ENCODE measurements around the gene HINFP.

HINFP gene

DNA sequence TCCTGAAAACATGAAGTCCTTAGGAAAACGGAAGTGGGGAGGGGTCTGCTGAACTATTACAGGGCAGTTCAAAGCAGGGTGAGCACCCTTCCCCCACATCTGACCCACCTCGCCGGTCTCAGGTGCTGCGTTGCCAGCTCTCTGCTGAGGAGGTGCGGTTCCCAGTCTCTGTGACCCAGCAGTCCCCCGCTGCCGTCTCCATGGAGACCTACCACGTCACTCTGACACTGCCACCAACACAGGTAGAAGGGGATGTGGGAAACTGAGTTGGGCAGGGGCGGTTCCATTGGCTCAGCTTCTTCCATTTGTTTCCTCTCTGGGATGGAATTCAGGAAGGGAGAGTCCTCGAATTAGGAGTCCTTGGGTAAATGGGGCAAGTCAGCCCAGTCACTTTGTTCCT is 10.9 kb upstream of the HINFP start:
- no peak for TF ChIP-seq EGR1 (IDR thresholded peaks at IDR 0.05)

DNA sequence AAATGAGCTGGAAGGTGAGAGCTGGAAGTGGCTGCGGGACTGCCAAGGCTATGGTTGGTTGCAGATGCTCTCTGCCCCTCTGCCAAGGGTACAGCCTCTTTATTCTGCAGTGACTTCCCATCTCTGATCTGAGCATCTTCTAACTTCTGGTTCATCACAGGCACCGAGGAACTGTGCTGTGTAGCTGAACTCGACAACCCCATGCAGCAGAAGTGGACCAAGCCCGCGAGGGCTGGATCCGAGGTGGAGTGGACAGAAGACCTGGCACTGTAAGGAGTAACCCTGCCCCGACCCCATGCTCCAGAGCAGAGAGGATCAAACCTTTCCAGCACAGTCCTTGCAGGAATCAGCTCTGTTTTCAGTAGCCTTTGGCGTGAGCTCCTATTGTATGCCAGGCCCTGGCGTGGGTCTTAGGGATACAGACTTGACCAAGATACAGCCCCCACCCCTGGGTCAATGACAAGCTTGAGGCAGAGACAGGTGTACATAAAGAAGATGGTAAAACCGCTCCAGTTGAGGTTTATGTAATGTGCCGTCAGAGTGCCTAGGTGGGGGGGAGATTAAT is 9.9 kb upstream of the HINFP start:
- TF ChIP-seq FOXM1 (IDR thresholded peaks at IDR 0.05; ENCODE audit: borderline replicate concordance, low read depth) (no peak), TAF1 (IDR thresholded peaks at IDR 0.05; ENCODE audit: low read depth) (no peak), ZBTB7A (IDR thresholded peaks at IDR 0.05; ENCODE audit: low read depth) (no peak)
- TF ChIP-seq, protein P1, sequence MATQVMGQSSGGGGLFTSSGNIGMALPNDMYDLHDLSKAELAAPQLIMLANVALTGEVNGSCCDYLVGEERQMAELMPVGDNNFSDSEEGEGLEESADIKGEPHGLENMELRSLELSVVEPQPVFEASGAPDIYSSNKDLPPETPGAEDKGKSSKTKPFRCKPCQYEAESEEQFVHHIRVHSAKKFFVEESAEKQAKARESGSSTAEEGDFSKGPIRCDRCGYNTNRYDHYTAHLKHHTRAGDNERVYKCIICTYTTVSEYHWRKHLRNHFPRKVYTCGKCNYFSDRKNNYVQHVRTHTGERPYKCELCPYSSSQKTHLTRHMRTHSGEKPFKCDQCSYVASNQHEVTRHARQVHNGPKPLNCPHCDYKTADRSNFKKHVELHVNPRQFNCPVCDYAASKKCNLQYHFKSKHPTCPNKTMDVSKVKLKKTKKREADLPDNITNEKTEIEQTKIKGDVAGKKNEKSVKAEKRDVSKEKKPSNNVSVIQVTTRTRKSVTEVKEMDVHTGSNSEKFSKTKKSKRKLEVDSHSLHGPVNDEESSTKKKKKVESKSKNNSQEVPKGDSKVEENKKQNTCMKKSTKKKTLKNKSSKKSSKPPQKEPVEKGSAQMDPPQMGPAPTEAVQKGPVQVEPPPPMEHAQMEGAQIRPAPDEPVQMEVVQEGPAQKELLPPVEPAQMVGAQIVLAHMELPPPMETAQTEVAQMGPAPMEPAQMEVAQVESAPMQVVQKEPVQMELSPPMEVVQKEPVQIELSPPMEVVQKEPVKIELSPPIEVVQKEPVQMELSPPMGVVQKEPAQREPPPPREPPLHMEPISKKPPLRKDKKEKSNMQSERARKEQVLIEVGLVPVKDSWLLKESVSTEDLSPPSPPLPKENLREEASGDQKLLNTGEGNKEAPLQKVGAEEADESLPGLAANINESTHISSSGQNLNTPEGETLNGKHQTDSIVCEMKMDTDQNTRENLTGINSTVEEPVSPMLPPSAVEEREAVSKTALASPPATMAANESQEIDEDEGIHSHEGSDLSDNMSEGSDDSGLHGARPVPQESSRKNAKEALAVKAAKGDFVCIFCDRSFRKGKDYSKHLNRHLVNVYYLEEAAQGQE (IDR thresholded peaks at IDR 0.05; ENCODE audit: low read depth) = no peak

DNA sequence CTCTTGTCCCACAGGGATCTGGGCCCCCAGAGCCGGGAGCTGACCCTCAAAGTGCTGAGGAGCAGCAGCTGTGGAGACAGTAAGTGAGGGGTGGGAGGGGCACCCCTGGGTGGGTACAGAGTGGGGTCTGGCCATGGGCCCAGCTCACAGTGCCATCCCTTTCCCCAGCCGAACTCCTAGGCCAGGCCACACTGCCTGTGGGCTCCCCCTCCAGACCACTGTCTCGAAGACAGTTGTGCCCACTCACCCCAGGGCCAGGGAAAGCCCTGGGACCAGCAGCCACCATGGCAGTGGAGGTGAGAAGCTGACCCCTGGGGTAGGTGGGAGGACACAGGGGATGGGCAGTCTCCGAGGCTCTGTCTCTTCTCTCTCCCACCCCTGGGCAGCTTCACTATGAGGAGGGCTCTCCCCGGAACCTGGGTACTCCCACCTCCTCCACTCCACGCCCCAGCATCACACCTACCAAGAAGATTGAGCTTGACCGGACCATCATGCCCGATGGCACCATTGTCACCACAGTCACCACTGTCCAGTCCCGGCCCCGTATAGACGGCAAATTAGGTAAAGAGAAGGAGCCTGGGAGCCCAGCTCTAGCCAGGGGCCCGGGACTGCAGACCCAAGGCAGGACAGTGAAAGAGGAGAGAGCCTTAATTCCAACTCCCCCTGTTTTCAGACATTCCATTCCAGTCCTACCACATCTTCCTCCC is 8.9 kb upstream of the HINFP start:
- TF ChIP-seq CEBPB (IDR thresholded peaks at IDR 0.05) (no peak), FOXM1 (IDR thresholded peaks at IDR 0.05; ENCODE audit: borderline replicate concordance, low read depth) (no peak), NFIC (IDR thresholded peaks at IDR 0.05) (no peak), CREB1 (IDR thresholded peaks at IDR 0.05; ENCODE audit: low read depth) (no peak), TCF12 (IDR thresholded peaks at IDR 0.05; ENCODE audit: low read depth) (no peak), TEAD4 (IDR thresholded peaks at IDR 0.05) (no peak), YY1 (IDR thresholded peaks at IDR 0.05; ENCODE audit: low read depth) (no peak), EP300 (IDR thresholded peaks at IDR 0.05; ENCODE audit: borderline replicate concordance) (no peak), EGR1 (IDR thresholded peaks at IDR 0.05) (no peak), ZBTB7A (IDR thresholded peaks at IDR 0.05; ENCODE audit: low read depth) (no peak), TAF1 (IDR thresholded peaks at IDR 0.05; ENCODE audit: low read depth) (no peak), RAD21 (IDR thresholded peaks at IDR 0.05; ENCODE audit: low read depth) (no peak)
- TF ChIP-seq, protein P2, sequence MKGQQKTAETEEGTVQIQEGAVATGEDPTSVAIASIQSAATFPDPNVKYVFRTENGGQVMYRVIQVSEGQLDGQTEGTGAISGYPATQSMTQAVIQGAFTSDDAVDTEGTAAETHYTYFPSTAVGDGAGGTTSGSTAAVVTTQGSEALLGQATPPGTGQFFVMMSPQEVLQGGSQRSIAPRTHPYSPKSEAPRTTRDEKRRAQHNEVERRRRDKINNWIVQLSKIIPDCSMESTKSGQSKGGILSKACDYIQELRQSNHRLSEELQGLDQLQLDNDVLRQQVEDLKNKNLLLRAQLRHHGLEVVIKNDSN (IDR thresholded peaks at IDR 0.05) = no peak
- TF ChIP-seq, protein P1 (IDR thresholded peaks at IDR 0.05; ENCODE audit: low read depth) = no peak
- TF ChIP-seq, protein P3, sequence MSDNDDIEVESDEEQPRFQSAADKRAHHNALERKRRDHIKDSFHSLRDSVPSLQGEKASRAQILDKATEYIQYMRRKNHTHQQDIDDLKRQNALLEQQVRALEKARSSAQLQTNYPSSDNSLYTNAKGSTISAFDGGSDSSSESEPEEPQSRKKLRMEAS (IDR thresholded peaks at IDR 0.05) = no peak

DNA sequence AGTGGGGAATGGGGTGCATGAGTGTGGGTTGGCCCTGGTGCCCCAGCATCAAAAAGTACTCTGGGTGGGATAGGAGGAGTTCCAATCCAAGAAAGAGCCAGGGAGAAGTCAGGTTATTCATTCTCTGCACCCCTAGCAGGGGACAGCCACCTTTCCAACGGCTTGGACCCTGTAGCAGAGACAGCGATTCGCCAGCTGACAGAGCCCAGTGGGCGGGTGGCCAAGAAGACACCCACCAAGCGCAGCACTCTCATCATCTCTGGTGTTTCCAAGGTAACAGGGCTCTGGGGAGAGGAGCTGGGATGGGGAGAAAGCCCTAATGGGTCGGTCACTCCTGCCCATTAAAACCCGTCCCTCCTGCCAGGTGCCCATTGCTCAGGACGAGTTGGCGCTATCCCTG is 7.7 kb upstream of the HINFP start:
- TF ChIP-seq EP300 (IDR thresholded peaks at IDR 0.05; ENCODE audit: borderline replicate concordance) (no peak), TAF1 (IDR thresholded peaks at IDR 0.05; ENCODE audit: low read depth) (no peak), TCF12 (IDR thresholded peaks at IDR 0.05; ENCODE audit: low read depth) (no peak), CEBPB (IDR thresholded peaks at IDR 0.05) (no peak), YY1 (IDR thresholded peaks at IDR 0.05; ENCODE audit: low read depth) (no peak), EGR1 (IDR thresholded peaks at IDR 0.05) (no peak), FOXM1 (IDR thresholded peaks at IDR 0.05; ENCODE audit: borderline replicate concordance, low read depth) (no peak), TEAD4 (IDR thresholded peaks at IDR 0.05) (no peak), RAD21 (IDR thresholded peaks at IDR 0.05; ENCODE audit: low read depth) (no peak), ZBTB7A (IDR thresholded peaks at IDR 0.05; ENCODE audit: low read depth) (no peak), NFIC (IDR thresholded peaks at IDR 0.05) (no peak), CREB1 (IDR thresholded peaks at IDR 0.05; ENCODE audit: low read depth) (no peak)
- TF ChIP-seq, protein P1 (IDR thresholded peaks at IDR 0.05; ENCODE audit: low read depth) = no peak
- TF ChIP-seq, protein P3 (IDR thresholded peaks at IDR 0.05) = no peak
- TF ChIP-seq, protein P2 (IDR thresholded peaks at IDR 0.05) = no peak
